COLO829 (cell line): ENCODE measurements around the gene MCM8.

Experiments used
- DNase-seq: peaks from one replicate; pipeline ENCODE4 v3.0.0; 2012; ENCODE audit warnings: low spot score

Gene MCM8

DNA sequence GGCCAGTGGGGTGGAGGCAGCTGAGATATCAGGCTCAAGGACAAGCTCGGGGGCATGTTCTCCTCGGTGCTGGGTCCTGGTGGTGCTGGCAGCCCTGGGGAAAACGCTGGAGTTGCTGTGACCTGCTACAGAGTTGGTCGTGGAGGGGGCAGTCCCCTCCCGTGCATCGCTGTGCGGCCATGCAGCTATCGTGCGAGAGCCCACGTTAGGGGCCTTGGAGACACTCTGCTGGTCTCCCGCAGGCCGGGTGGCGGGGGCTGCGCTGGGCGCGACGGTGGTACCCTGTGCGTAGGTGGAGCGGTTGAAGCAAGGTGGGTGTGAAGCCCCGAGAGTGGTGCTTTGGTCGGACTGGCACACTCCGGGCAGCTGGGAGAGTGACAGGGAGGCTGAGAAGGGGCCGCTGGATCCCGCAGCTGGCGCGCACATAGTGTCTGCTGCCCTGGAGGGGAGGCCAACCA is 91.4 kb downstream of the MCM8 start:
- no peak for DNase-seq

DNA sequence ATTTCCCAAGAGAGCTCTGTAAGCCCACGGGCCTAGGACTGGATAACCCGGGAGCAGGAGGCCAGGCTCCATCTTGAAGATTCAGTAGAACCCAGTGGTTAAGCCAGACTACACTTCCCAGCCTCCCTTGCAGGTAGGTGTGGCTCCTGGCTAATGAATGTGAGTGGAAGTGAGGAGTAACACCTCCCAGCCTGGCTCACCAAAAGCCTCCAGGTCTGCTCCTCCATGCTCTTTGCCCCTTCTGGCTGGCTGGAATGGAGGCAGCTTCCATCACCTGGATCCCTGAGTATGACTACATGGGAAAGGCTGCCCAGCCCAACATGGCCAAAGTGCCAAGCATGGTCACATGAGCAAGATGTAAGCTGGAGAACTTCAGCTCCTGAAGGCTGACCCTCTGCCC is 93.7 kb downstream of the MCM8 start:
- no peak for DNase-seq

DNA sequence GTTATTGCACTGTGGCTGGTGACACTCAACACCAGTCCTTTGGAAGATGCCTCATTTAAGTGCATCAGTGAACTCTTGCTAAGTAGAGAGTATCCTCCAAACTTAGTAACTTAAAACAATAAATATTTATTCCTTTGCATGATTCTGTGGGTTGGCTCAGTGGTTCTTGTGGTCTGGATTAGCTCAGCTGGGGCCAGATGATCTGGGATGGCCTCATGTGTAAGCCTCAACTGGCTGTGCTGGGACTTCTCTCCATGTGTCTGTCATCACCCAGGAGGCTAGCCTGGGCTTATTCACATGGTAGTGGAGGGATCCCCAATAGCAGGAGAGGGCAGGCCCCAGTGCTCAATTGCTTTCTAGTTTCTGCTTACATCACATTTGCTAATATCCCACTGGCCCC is 95.1 kb downstream of the MCM8 start:
- DNase-seq: no peak

- DNase-seq: no peak
Observed at GRCh38 chr20:6046432-6046831, 96.0 kb downstream of the MCM8 start.

DNA sequence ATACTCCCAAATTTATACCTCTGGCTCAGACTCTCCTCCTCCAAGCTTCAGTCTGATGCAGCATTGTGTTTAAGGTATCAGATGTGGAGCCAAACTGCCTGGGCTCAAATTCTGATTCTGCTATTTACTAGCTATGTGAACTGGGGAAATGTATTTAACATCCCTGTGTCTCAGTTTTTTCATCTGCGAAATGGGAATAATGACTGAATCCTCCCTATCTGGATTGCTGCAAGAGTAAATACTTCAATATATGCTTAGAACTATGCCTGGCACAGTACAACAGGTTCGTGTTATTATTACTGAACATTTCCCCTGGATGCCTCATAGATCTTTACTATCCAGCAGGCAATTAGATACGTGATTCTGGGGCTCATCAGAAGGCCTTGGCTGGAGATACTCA is 97.9 kb downstream of the MCM8 start:
- DNase-seq: no peak
